DMS153 treated with DMSO at 0.1 percent for 48 hours (cell line): ENCODE data around the gene NPIPB5.
"Not testable (repeated sequence)": the region's sequence is repeated elsewhere in the genome, so short reads cannot be mapped to it uniquely, and the experiment has no call there.

ENCODE experiments used
- DNase-seq: peaks from one replicate; lab custom pipeline; 2025; ENCODE audit not compliant: unreplicated experiment; lab: John Stamatoyannopoulos, UW

The NPIPB5 gene

GRCh38 chr16:22510591-22510990 is at the start of gene NPIPB5:
TSS of gene NPIPB5 (plus strand) at chr16:22510891. CDS start at chr16:22513802, 2,911 bp downstream.
- not testable (repeated sequence) for DNase-seq

- not testable (repeated sequence) for DNase-seq
Measured at GRCh38 chr16:22468846-22469245, 41.8 kb upstream of the NPIPB5 start.

GRCh38 chr16:22537996-22538395 is 27.3 kb downstream of the NPIPB5 start:
- DNase-seq, result not testable (repeated sequence)

GRCh38 chr16:22544809-22545208 is 34.1 kb downstream of the NPIPB5 start:
- DNase-seq, result not testable (repeated sequence)

- not testable (repeated sequence) for DNase-seq
Measured at GRCh38 chr16:22546630-22547029, 35.9 kb downstream of the NPIPB5 start.

- not testable (repeated sequence) for DNase-seq
Measured at GRCh38 chr16:22547170-22547765, 36.6 kb downstream of the NPIPB5 start.

GRCh38 chr16:22549853-22550252 is 39.2 kb downstream of the NPIPB5 start:
- DNase-seq, result not testable (repeated sequence)

- not testable (repeated sequence) for DNase-seq
Measured at GRCh38 chr16:22551143-22551542, 40.5 kb downstream of the NPIPB5 start.

- DNase-seq, result not testable (repeated sequence)
Measured at GRCh38 chr16:22551651-22552050, 41.0 kb downstream of the NPIPB5 start.

- DNase-seq, result not testable (repeated sequence)
Measured at GRCh38 chr16:22556759-22557158, 46.1 kb downstream of the NPIPB5 start.
